Panc1 (cell line): Measurements from ENCODE around the gene HARBI1. TPM values are rescaled to one million over a fixed set of nuclear protein-coding genes. Genes with fewer than 3 reads are reported as not detected.

ENCODE experiments used
- ATAC-seq: fragments of 200-7000 bp; cut with Tn5 transposase; 2 replicates; pipeline ENCODE4 v1.9.1; 2020; ENCODE audit warnings: mild to moderate bottlenecking, moderate library complexity
- BruUV-seq: library from RNA; stranded (reverse); fragments of 400-500 nt; replicated peaks from 2 replicates; lab custom pipeline; 2021; lab: Mats Ljungman, UMichigan
- CTCF ChIA-PET: fragments of 300-600 bp; sonication (Branson Sonifier 250); formaldehyde crosslinking; loops from one replicate; lab custom pipeline; 2022; ENCODE audit warnings: antibody characterized with exemption; lab: Charles Lee
- POLR2A ChIA-PET: fragments of 300-600 bp; sonication (Branson Sonifier 250); formaldehyde crosslinking; loops from one replicate; lab custom pipeline; 2022; ENCODE audit warnings: antibody characterized with exemption; lab: Charles Lee
- DNase-seq: peaks from one replicate; pipeline ENCODE4 v3.0.0-alpha.2; 2010; ENCODE audit warnings: low read depth, low spot score
- H3K27ac ChIP-seq: 2 replicates; pipeline ENCODE4 v1.5.1; 2011; ENCODE audit warnings: mild to moderate bottlenecking, low read length, inconsistent platforms
- H3K27me3 ChIP-seq: fragments of 200-500 bp; sonication (Bioruptor generic); 2 replicates; pipeline ENCODE4 v1.6.0; 2014; ENCODE audit warnings: low read length, inconsistent platforms; ENCODE audit not compliant: control insufficient read depth, insufficient read depth
- H3K36me3 ChIP-seq: fragments of 200-500 bp; sonication (Bioruptor generic); 2 replicates; pipeline ENCODE4 v1.5.1; 2014; ENCODE audit warnings: inconsistent platforms, mild to moderate bottlenecking, low read length, moderate library complexity; ENCODE audit not compliant: control insufficient read depth, insufficient read depth
- H3K4me1 ChIP-seq: 2 replicates; pipeline ENCODE4 v1.5.1; 2011; ENCODE audit warnings: inconsistent platforms, mild to moderate bottlenecking, low read length, moderate library complexity; ENCODE audit not compliant: control insufficient read depth, insufficient read depth
- H3K4me3 ChIP-seq, 2 experiments: 2 replicates each; pipeline ENCODE4 v1.5.1; 2011 to 2012; ENCODE audit warnings: low read depth in 2 of 2, low read length in 2 of 2, mild to moderate bottlenecking in 2 of 2, inconsistent platforms in 1 of 2, moderate library complexity in 1 of 2
- H3K9me3 ChIP-seq: fragments of 200-500 bp; sonication (Bioruptor generic); 2 replicates; pipeline ENCODE4 v1.5.1; 2014; ENCODE audit warnings: low read depth, mild to moderate bottlenecking, inconsistent platforms, low read length, moderate library complexity; ENCODE audit not compliant: control insufficient read depth, insufficient read depth
- CTCF ChIP-seq: fragments of 450-650 bp; IDR thresholded peaks from 2 replicates; pipeline ENCODE4 v1.5.1; 2017; ENCODE audit warnings: mild to moderate bottlenecking
- POLR2AphosphoS5 ChIP-seq: IDR thresholded peaks from 2 replicates; pipeline ENCODE4 v1.6.1; 2012; ENCODE audit warnings: mild to moderate bottlenecking, low read depth, low read length, moderate library complexity
- SIN3A ChIP-seq: IDR thresholded peaks from 2 replicates; pipeline ENCODE4 v1.6.1; 2012; ENCODE audit warnings: low read depth, mild to moderate bottlenecking, low read length, moderate library complexity, borderline replicate concordance; ENCODE audit not compliant: insufficient read depth
- TCF7L2 ChIP-seq: IDR thresholded peaks from 2 replicates; pipeline ENCODE4 v1.6.1; 2011; ENCODE audit warnings: mild to moderate bottlenecking, low read depth, low read length, inconsistent platforms
- in situ Hi-C: cut with HindIII; loops from 2 replicates; pipeline ENCODE4 v1.10.0; 2016; ENCODE audit warnings: low sequenced_read_pairs, low pct_unique_long_range_greater_than_20kb
- intact Hi-C: fragments of 100-400 bp; cut with micrococcal nuclease; formaldehyde crosslinking; loops from one replicate; pipeline ENCODE4 v1.10.0; 2022; ENCODE audit not compliant: unreplicated experiment
- total RNA-seq: library from RNA; stranded (reverse); gene quantifications from one replicate; pipeline ENCODE4 v1.2.1, GENCODE V29; 2021; ENCODE audit not compliant: unreplicated experiment
- TF ChIP-seq, protein P1 (sequence below), 2 experiments: IDR thresholded peaks; 2 replicates each; pipeline ENCODE4 v1.6.1; 2011 to 2012; ENCODE audit warnings: low read depth in 2 of 2, control low read depth in 1 of 2, low read length in 1 of 2, mild to moderate bottlenecking in 1 of 2, moderate library complexity in 1 of 2; ENCODE audit not compliant: insufficient read depth in 1 of 2

The HARBI1 gene
- total RNA-seq, 1 experiment from 2014 or later: 6.4 TPM

- no peak for ATAC-seq
- no peak overlapping the region for H3K4me3 ChIP-seq
- H3K4me1 ChIP-seq: peaks cover 28% of the 10 kb centered on the region
- no peaks in the 10 kb centered on the region for H3K9me3 ChIP-seq
- in situ Hi-C loops (no loop called here), intact Hi-C loops (no loop called here)
- CTCF ChIA-PET: no interaction called here
- BruUV-seq: no TSS peak
- peak overlapping the region; percentile 62 for H3K27ac ChIP-seq
- H3K36me3 ChIP-seq: no peaks in the 10 kb centered on the region
- DNase-seq: peak; percentile 52
- no peak for TF ChIP-seq POLR2AphosphoS5
- POLR2A ChIA-PET: interaction anchor here (0.6 kb wide), 1 partner anchor 136 kb away, joined by 3 read pairs; the partner anchor contains the start of gene ARHGAP1
- no peaks in the 10 kb centered on the region for H3K27me3 ChIP-seq
Measured at GRCh38 chr11:46564459-46564858, 52.6 kb downstream of the HARBI1 start.

- intact Hi-C loops: no loop called here
- H3K4me3 ChIP-seq: no peak overlapping the region
- no peaks in the 10 kb centered on the region for H3K27me3 ChIP-seq
- ChIA-PET CTCF (interaction anchor here (1.0 kb wide), 1 partner anchor 25 kb away, joined by 3 read pairs; no protein-coding TSS in a partner anchor), POLR2A (no interaction called here)
- peaks cover 45% of the 10 kb centered on the region for H3K4me1 ChIP-seq
- in situ Hi-C loops: no loop called here
- BruUV-seq: no TSS peak
- ATAC-seq (no peak), DNase-seq (no peak)
- peak overlapping the region; percentile 96; the same call in 1 of the 2 replicates for H3K27ac ChIP-seq
- no peaks in the 10 kb centered on the region for H3K36me3 ChIP-seq
- H3K9me3 ChIP-seq: no peaks in the 10 kb centered on the region
- TF ChIP-seq CTCF: no peak
- TF ChIP-seq POLR2AphosphoS5: no peak
- no peak for TF ChIP-seq TCF7L2
- TF ChIP-seq, protein P1, sequence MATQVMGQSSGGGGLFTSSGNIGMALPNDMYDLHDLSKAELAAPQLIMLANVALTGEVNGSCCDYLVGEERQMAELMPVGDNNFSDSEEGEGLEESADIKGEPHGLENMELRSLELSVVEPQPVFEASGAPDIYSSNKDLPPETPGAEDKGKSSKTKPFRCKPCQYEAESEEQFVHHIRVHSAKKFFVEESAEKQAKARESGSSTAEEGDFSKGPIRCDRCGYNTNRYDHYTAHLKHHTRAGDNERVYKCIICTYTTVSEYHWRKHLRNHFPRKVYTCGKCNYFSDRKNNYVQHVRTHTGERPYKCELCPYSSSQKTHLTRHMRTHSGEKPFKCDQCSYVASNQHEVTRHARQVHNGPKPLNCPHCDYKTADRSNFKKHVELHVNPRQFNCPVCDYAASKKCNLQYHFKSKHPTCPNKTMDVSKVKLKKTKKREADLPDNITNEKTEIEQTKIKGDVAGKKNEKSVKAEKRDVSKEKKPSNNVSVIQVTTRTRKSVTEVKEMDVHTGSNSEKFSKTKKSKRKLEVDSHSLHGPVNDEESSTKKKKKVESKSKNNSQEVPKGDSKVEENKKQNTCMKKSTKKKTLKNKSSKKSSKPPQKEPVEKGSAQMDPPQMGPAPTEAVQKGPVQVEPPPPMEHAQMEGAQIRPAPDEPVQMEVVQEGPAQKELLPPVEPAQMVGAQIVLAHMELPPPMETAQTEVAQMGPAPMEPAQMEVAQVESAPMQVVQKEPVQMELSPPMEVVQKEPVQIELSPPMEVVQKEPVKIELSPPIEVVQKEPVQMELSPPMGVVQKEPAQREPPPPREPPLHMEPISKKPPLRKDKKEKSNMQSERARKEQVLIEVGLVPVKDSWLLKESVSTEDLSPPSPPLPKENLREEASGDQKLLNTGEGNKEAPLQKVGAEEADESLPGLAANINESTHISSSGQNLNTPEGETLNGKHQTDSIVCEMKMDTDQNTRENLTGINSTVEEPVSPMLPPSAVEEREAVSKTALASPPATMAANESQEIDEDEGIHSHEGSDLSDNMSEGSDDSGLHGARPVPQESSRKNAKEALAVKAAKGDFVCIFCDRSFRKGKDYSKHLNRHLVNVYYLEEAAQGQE (IDR thresholded peaks at IDR 0.05; ENCODE audit: insufficient read depth in 1 of 2, low read depth in 2 of 2, low read length in 1 of 2): no peak
- no peak for TF ChIP-seq SIN3A
Measured at GRCh38 chr11:46562527-46562926, 54.5 kb downstream of the HARBI1 start.

DNA sequence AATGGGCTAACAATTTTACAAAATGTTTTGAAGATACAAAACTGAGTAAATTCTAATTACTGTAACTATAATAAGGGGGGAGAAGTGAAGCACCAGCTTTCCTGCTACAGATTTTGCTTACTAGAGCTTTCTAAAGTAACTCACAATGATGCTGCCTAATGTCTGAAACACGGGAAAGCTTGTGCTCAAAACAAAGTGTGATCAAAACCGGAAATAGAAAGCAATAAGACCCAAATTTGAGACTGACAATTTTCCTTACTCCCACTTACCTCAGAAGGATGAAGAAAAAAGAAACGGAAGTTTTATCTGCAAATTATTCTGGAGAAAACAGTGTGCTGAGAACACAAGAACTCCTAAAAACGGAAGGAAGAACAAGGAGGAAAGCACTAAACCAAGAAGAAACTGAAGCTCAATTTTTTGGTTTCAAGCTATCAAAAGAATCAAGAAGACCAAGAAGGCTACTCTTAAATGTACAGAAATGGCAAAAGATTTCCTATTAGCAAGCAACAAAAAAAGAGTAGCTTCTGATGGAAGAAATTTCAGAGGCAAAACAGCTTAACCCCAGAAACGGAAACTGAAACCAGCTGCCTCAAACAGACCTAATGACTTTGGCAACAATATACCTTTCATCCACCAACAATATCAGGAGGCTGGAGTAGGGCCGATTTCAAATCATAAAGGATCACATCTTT lies 56.6 kb downstream of the HARBI1 start:
- Histone ChIP-seq H3K4me3 (peak overlapping the region; percentile 43 to 48), H3K27ac (peak overlapping the region; percentile 96)
- TF ChIP-seq CTCF (no peak), POLR2AphosphoS5 (no peak), TCF7L2 (no peak), SIN3A (no peak)
- TF ChIP-seq, protein P1 (IDR thresholded peaks at IDR 0.05; ENCODE audit: insufficient read depth in 1 of 2, low read depth in 2 of 2, low read length in 1 of 2): no peak

More for the DNA sequence above, 56.6 kb downstream of the HARBI1 start:
- no peaks in the 10 kb centered on the region for H3K27me3 ChIP-seq
- BruUV-seq: TSS peak; percentile 47
- H3K9me3 ChIP-seq: no peaks in the 10 kb centered on the region
- peak; percentile 64 for ATAC-seq
- intact Hi-C loops (no loop called here), in situ Hi-C loops (no loop called here)
- no peak for DNase-seq
- H3K36me3 ChIP-seq: no peaks in the 10 kb centered on the region
- CTCF ChIA-PET: interaction anchor here (0.7 to 0.9 kb wide), 2 partner anchors 70 to 312 kb away, joined by 3 to 6 read pairs; no protein-coding TSS in a partner anchor
- POLR2A ChIA-PET: interaction anchor here (0.6 kb wide), 1 partner anchor 172 kb away, joined by 3 read pairs; no protein-coding TSS in a partner anchor
- peaks cover 64% of the 10 kb centered on the region for H3K4me1 ChIP-seq
